ENCODE results near the gene ATXN7L1. TPM values are rescaled to one million over a fixed set of nuclear protein-coding genes. Genes with fewer than 3 reads are reported as not detected.

Gene ATXN7L1
- total RNA-seq, 4 donors from 2014 or later: 8.0 to 14.1 (median 10.6) TPM

- Histone ChIP-seq H3K27me3 (no peaks in the 10 kb centered on the region), H3K27ac (no peak overlapping the region), H3K36me3 (no peaks in the 10 kb centered on the region), H3K4me3 (no peak overlapping the region), H3K9me3 (no peaks in the 10 kb centered on the region), H3K4me1 (no peaks in the 10 kb centered on the region)
- DNase-seq: no peak
- intact Hi-C loops (cut with DNase I): no loop called here
- no peak for TF ChIP-seq CTCF (IDR thresholded peaks at IDR 0.05)
- no peak for TF ChIP-seq POLR2A (IDR thresholded peaks at IDR 0.05)
- 75 to 100% methylated on average over 1 of the region's 1 CpG for WGBS, 2 donors
Measured at GRCh38 chr7:105904064-105904463, 27.7 kb upstream of the ATXN7L1 start.

GRCh38 chr7:105902325-105902911 is 26.0 kb upstream of the ATXN7L1 start:
- no peaks in the 10 kb centered on the region for H3K9me3 ChIP-seq
- no peaks in the 10 kb centered on the region for H3K4me1 ChIP-seq
- no peak for TF ChIP-seq POLR2A (IDR thresholded peaks at IDR 0.05)
- no peak for TF ChIP-seq CTCF (IDR thresholded peaks at IDR 0.05)
- H3K27me3 ChIP-seq: no peaks in the 10 kb centered on the region
- 93% methylated on average over 6 of the region's 6 CpGs for WGBS, 2 donors
- no peaks in the 10 kb centered on the region for H3K36me3 ChIP-seq
- DNase-seq: no peak
- no peak overlapping the region for H3K4me3 ChIP-seq
- intact Hi-C loops (cut with DNase I): no loop called here
- no peak overlapping the region for H3K27ac ChIP-seq

- H3K4me3 ChIP-seq: no peak overlapping the region
- intact Hi-C loops (cut with DNase I): no loop called here
- H3K4me1 ChIP-seq: no peaks in the 10 kb centered on the region
- H3K36me3 ChIP-seq: no peaks in the 10 kb centered on the region
- TF ChIP-seq CTCF (IDR thresholded peaks at IDR 0.05): no peak
- no peak for TF ChIP-seq POLR2A (IDR thresholded peaks at IDR 0.05)
- no peak overlapping the region for H3K27ac ChIP-seq
- H3K27me3 ChIP-seq: no peaks in the 10 kb centered on the region
- no peak for DNase-seq
- WGBS, 2 donors: 81 to 89% methylated on average over 3 of the region's 3 CpGs
- no peaks in the 10 kb centered on the region for H3K9me3 ChIP-seq
Measured at GRCh38 chr7:105897999-105898398, 21.6 kb upstream of the ATXN7L1 start.

GRCh38 chr7:105896407-105896911 is 20.1 kb upstream of the ATXN7L1 start:
- H3K27ac ChIP-seq: no peak overlapping the region
- H3K27me3 ChIP-seq: no peaks in the 10 kb centered on the region
- H3K4me3 ChIP-seq: no peak overlapping the region
- H3K4me1 ChIP-seq: no peaks in the 10 kb centered on the region
- H3K36me3 ChIP-seq: no peaks in the 10 kb centered on the region
- DNase-seq: no peak
- no peaks in the 10 kb centered on the region for H3K9me3 ChIP-seq
- 67 to 82% methylated on average over 1 of the region's 1 CpG for WGBS, 2 donors
- intact Hi-C loops (cut with DNase I): no loop called here
- TF ChIP-seq CTCF (IDR thresholded peaks at IDR 0.05) (no peak), POLR2A (IDR thresholded peaks at IDR 0.05) (no peak)

GRCh38 chr7:105894131-105894530 is 17.7 kb upstream of the ATXN7L1 start:
- no peak for TF ChIP-seq POLR2A (IDR thresholded peaks at IDR 0.05)
- no peak for TF ChIP-seq CTCF (IDR thresholded peaks at IDR 0.05)
- Histone ChIP-seq H3K27ac (no peak overlapping the region), H3K4me1 (no peaks in the 10 kb centered on the region), H3K27me3 (no peaks in the 10 kb centered on the region), H3K36me3 (no peaks in the 10 kb centered on the region), H3K4me3 (no peak overlapping the region), H3K9me3 (no peaks in the 10 kb centered on the region)
- no peak for DNase-seq
- intact Hi-C loops (cut with DNase I): no loop called here
- WGBS, 2 donors: 90 to 91% methylated on average over 3 of the region's 3 CpGs

Data from esophagus squamous epithelium (tissue), 5 donors.